H54 (cell line): Measurements from ENCODE around the gene PRPF6.
"Not testable (repeated sequence)": the region's sequence is repeated elsewhere in the genome, so short reads cannot be mapped to it uniquely, and the experiment has no call there.

Experiments
- DNase-seq: peaks from one replicate; pipeline ENCODE4 v3.0.0; 2011; ENCODE audit warnings: low spot score, mixed read lengths; ENCODE audit not compliant: insufficient read length
- FAIRE-seq: peaks from 3 replicates; lab custom pipeline; 2011; peaks lifted over from hg19 to GRCh38; lab: Jason Lieb, UNC
- POLR2A ChIP-seq: IDR thresholded peaks from 2 replicates; pipeline ENCODE4 v1.6.1; 2011; ENCODE audit warnings: low read depth, mild to moderate bottlenecking, low read length

The PRPF6 gene

GRCh38 chr20:63969838-63970713, 10.9 kb upstream of the PRPF6 start, which contains the start of gene ZNF512B:
ZNF512B (minus strand) TSS chr20:63969930; CDS start chr20:63967950, 1,980 bp downstream.
- peak; percentile 31; the same call in 1 of the 2 replicates for TF ChIP-seq POLR2A
- DNase-seq, result peak; percentile 70
- FAIRE-seq, result no peak

GRCh38 chr20:63970714-63971431, 10.1 kb upstream of the PRPF6 start:
- DNase-seq (no peak), FAIRE-seq (no peak)
- no peak for TF ChIP-seq POLR2A

- DNase-seq, FAIRE-seq: not testable (repeated sequence)
Measured at GRCh38 chr20:63971960-63972311, 9.0 kb upstream of the PRPF6 start.

- no peak for TF ChIP-seq POLR2A
- FAIRE-seq, result no peak
- DNase-seq, result peak; percentile 54
Measured at GRCh38 chr20:63972312-63973159, 8.4 kb upstream of the PRPF6 start.

GRCh38 chr20:63973160-63973479, 7.8 kb upstream of the PRPF6 start:
- FAIRE-seq, result no peak
- DNase-seq, result no peak
- no peak for TF ChIP-seq POLR2A

- no peak; the same call in 1 of the 2 replicates for TF ChIP-seq POLR2A
- DNase-seq (peak; percentile 95), FAIRE-seq (no peak)
Measured at GRCh38 chr20:63973636-63974401, 7.1 kb upstream of the PRPF6 start.

GRCh38 chr20:63974402-63975200, 6.3 kb upstream of the PRPF6 start:
- TF ChIP-seq POLR2A, result no peak
- DNase-seq (no peak), FAIRE-seq (no peak)

GRCh38 chr20:63976511-63976910, 4.4 kb upstream of the PRPF6 start:
- DNase-seq, FAIRE-seq: not testable (repeated sequence)

- DNase-seq, result no peak
Measured at GRCh38 chr20:63976980-63977738, 3.8 kb upstream of the PRPF6 start.

GRCh38 chr20:63977739-63978276, 3.1 kb upstream of the PRPF6 start:
- peak; percentile 97 for DNase-seq
- no peak for FAIRE-seq

More at GRCh38 chr20:63976980-63977738, 3.8 kb upstream of the PRPF6 start:
- TF ChIP-seq POLR2A, result 0 out of 2 replicates have a peak, but pooled peaks have one; percentile 8
- no peak for FAIRE-seq

More at GRCh38 chr20:63977739-63978276, 3.1 kb upstream of the PRPF6 start:
- no peak for TF ChIP-seq POLR2A
